Measurements from ENCODE around the gene CNR2. TPM values are rescaled to one million over a fixed set of nuclear protein-coding genes. Genes with fewer than 3 reads are reported as not detected.
"Not testable (repeated sequence)": the region's sequence is repeated elsewhere in the genome, so short reads cannot be mapped to it uniquely, and the experiment has no call there.

CNR2 gene
- total RNA-seq, 1 experiment from 2014 or later, result not detected

GRCh38 chr1:23922321-23922943, 9.3 kb upstream of the CNR2 start:
- no peak for DNase-seq (ENCODE audit: extremely low read depth, low read depth)

GRCh38 chr1:23916209-23917131, 3.3 kb upstream of the CNR2 start:
- peak; percentile 57 for DNase-seq (ENCODE audit: extremely low read depth, low read depth)

- DNase-seq (ENCODE audit: extremely low read depth, low read depth), result no peak
These were observed 2.3 kb upstream of the CNR2 start for GRCh38 chr1:23915466-23915865.

- no peak for DNase-seq (ENCODE audit: extremely low read depth, low read depth)
These were observed 1.8 kb upstream of the CNR2 start for GRCh38 chr1:23914921-23915320.

- no peak for DNase-seq (ENCODE audit: extremely low read depth, low read depth)
These were observed 1.2 kb downstream of the CNR2 start for GRCh38 chr1:23911921-23912320.

GRCh38 chr1:23910553-23911246, 2.5 kb downstream of the CNR2 start:
- DNase-seq (ENCODE audit: extremely low read depth, low read depth), result no peak

- DNase-seq (ENCODE audit: extremely low read depth, low read depth), result no peak
These were observed 3.0 kb downstream of the CNR2 start for GRCh38 chr1:23910144-23910543.

GRCh38 chr1:23909412-23909811, 3.8 kb downstream of the CNR2 start:
- DNase-seq (ENCODE audit: extremely low read depth, low read depth), result no peak

GRCh38 chr1:23908453-23909341, 4.5 kb downstream of the CNR2 start:
- DNase-seq (ENCODE audit: extremely low read depth, low read depth), result no peak

- no peak for DNase-seq (ENCODE audit: extremely low read depth, low read depth)
These were observed 6.4 kb downstream of the CNR2 start for GRCh38 chr1:23906731-23907130.

- no peak for DNase-seq (ENCODE audit: extremely low read depth, low read depth)
These were observed 7.6 kb downstream of the CNR2 start for GRCh38 chr1:23905461-23906025.

- no peak for DNase-seq (ENCODE audit: extremely low read depth, low read depth)
These were observed 8.3 kb downstream of the CNR2 start for GRCh38 chr1:23904748-23905357.

GRCh38 chr1:23903754-23904153, 9.4 kb downstream of the CNR2 start:
- no peak for DNase-seq (ENCODE audit: extremely low read depth, low read depth)

- DNase-seq (ENCODE audit: extremely low read depth, low read depth), result no peak
These were observed 10.6 kb downstream of the CNR2 start for GRCh38 chr1:23902321-23903278.

GRCh38 chr1:23900017-23900416, 13.1 kb downstream of the CNR2 start:
- DNase-seq (ENCODE audit: extremely low read depth, low read depth), result not testable (repeated sequence)

GRCh38 chr1:23899070-23899469, 14.1 kb downstream of the CNR2 start:
- DNase-seq (ENCODE audit: extremely low read depth, low read depth), result no peak

GRCh38 chr1:23897083-23897482, 16.1 kb downstream of the CNR2 start:
- DNase-seq (ENCODE audit: extremely low read depth, low read depth), result no peak

GRCh38 chr1:23896491-23896890, 16.7 kb downstream of the CNR2 start:
- DNase-seq (ENCODE audit: extremely low read depth, low read depth), result no peak

- no peak for DNase-seq (ENCODE audit: extremely low read depth, low read depth)
These were observed 17.2 kb downstream of the CNR2 start for GRCh38 chr1:23895993-23896392.
